ENCODE data around the gene NEDD8.

GRCh38 chr14:24188251-24189058 is 43.7 kb downstream of the NEDD8 start, which contains the start of gene IPO4:
- TF ChIP-seq EZH2 (IDR thresholded peaks at IDR 0.05; ENCODE audit: insufficient read depth, poor library complexity, severe bottlenecking) (no peak), EZH2phosphoT487 (IDR thresholded peaks at IDR 0.05; ENCODE audit: insufficient read depth, low read depth) (no peak)

All from GM23248 (cell line).